OCI-LY7 (cell line): ENCODE data around the gene CPOX. TPM values are rescaled to one million over a fixed set of nuclear protein-coding genes. Genes with fewer than 3 reads are reported as not detected.

Experiments
- BruUV-seq: library from RNA; stranded (reverse); fragments of 400-500 nt; replicated peaks from 2 replicates; lab custom pipeline; 2021; lab: Mats Ljungman, UMichigan
- CTCF ChIA-PET: fragments of 300-600 bp; sonication (Branson Sonifier 250); formaldehyde crosslinking; loops from one replicate; lab custom pipeline; 2022; ENCODE audit warnings: antibody characterized with exemption; ENCODE audit not compliant: unreplicated experiment; lab: Charles Lee
- POLR2A ChIA-PET: fragments of 300-600 bp; sonication (Branson Sonifier 250); formaldehyde crosslinking; loops from one replicate; lab custom pipeline; 2022; ENCODE audit warnings: antibody characterized with exemption; lab: Charles Lee
- DNase-seq: peaks from one replicate; pipeline ENCODE4 v3.0.0-alpha.2; 2015; ENCODE audit warnings: low spot score
- H2AFZ ChIP-seq: fragments of 200-600 bp; sonication (generic), shearing (Covaris generic); 2 replicates; pipeline ENCODE4 v1.6.1; 2014; ENCODE audit warnings: mild to moderate bottlenecking, antibody characterized with exemption, low read length, moderate library complexity
- H3K27ac ChIP-seq: fragments of 200-600 bp; sonication (generic); 2 replicates; pipeline ENCODE4 v1.5.1; 2014; ENCODE audit warnings: mixed run types, low read depth, mild to moderate bottlenecking, moderate library complexity, low read length, inconsistent platforms; ENCODE audit not compliant: poor library complexity, severe bottlenecking
- H3K36me3 ChIP-seq: fragments of 200-600 bp; sonication (generic); 2 replicates; pipeline ENCODE4 v1.6.1; 2014; ENCODE audit warnings: mild to moderate bottlenecking, antibody characterized with exemption, low read length, moderate library complexity, mixed read lengths; ENCODE audit not compliant: insufficient read depth
- H3K4me1 ChIP-seq: fragments of 200-600 bp; sonication (generic); 2 replicates; pipeline ENCODE4 v1.5.1; 2014; ENCODE audit warnings: mild to moderate bottlenecking, low read length; ENCODE audit not compliant: insufficient read depth, poor library complexity, severe bottlenecking
- H3K4me2 ChIP-seq: fragments of 200-600 bp; sonication (generic); 2 replicates; pipeline ENCODE4 v1.6.1; 2014; ENCODE audit warnings: mild to moderate bottlenecking, low read length
- H3K4me3 ChIP-seq: fragments of 200-600 bp; sonication (generic); 2 replicates; pipeline ENCODE4 v1.5.1; 2014; ENCODE audit warnings: mild to moderate bottlenecking, low read depth, low read length; ENCODE audit not compliant: poor library complexity, severe bottlenecking
- H3K79me2 ChIP-seq: fragments of 200-600 bp; sonication (generic); 2 replicates; pipeline ENCODE4 v1.6.1; 2016; ENCODE audit warnings: low read depth, mild to moderate bottlenecking, low read length, moderate library complexity, mixed read lengths; ENCODE audit not compliant: insufficient read depth
- H3K9me2 ChIP-seq: fragments of 200-600 bp; sonication (generic); 2 replicates; pipeline ENCODE4 v1.6.1; 2016; ENCODE audit warnings: mild to moderate bottlenecking, low read length, mixed read lengths; ENCODE audit not compliant: insufficient read depth
- H3K9me3 ChIP-seq: fragments of 200-600 bp; sonication (generic); 2 replicates; pipeline ENCODE4 v1.6.1; 2014; ENCODE audit warnings: mild to moderate bottlenecking, mixed run types, low read length, mixed read lengths
- H4K20me1 ChIP-seq: fragments of 200-600 bp; sonication (generic); 2 replicates; pipeline ENCODE4 v1.6.1; 2014; ENCODE audit warnings: mild to moderate bottlenecking, antibody characterized with exemption, low read length, moderate library complexity, mixed read lengths; ENCODE audit not compliant: insufficient read depth
- EZH2phosphoT487 ChIP-seq: fragments of 200-600 bp; sonication (generic); IDR thresholded peaks from 2 replicates; pipeline ENCODE4 v1.6.1; 2018; ENCODE audit warnings: low read depth, borderline replicate concordance, mild to moderate bottlenecking, mixed run types, antibody characterized with exemption, low read length, moderate library complexity, mixed read lengths
- intact Hi-C: fragments of 100-400 bp; cut with micrococcal nuclease; formaldehyde crosslinking; loops from one replicate; pipeline ENCODE4 v1.10.0; 2022; ENCODE audit not compliant: unreplicated experiment
- total RNA-seq, 2 experiments: library from RNA; depleted of rRNA in 1 of 2; stranded (reverse); fragments of >200 nt in 1 of 2; shearing (Covaris generic) in 1 of 2; gene quantifications; 2 replicates each; pipeline ENCODE4 v1.2.3, GENCODE V29; 2014 to 2022
- TF ChIP-seq, protein P1 (sequence below): fragments of 200-600 bp; sonication (generic); conservative IDR thresholded peaks from 2 replicates; pipeline ENCODE4 v1.5.1; 2014; ENCODE audit warnings: mild to moderate bottlenecking, antibody characterized with exemption, low read length, moderate library complexity, mixed read lengths

Gene CPOX
- total RNA-seq, 2 experiments from 2014 or later: 10.1 to 14.7 TPM

DNA sequence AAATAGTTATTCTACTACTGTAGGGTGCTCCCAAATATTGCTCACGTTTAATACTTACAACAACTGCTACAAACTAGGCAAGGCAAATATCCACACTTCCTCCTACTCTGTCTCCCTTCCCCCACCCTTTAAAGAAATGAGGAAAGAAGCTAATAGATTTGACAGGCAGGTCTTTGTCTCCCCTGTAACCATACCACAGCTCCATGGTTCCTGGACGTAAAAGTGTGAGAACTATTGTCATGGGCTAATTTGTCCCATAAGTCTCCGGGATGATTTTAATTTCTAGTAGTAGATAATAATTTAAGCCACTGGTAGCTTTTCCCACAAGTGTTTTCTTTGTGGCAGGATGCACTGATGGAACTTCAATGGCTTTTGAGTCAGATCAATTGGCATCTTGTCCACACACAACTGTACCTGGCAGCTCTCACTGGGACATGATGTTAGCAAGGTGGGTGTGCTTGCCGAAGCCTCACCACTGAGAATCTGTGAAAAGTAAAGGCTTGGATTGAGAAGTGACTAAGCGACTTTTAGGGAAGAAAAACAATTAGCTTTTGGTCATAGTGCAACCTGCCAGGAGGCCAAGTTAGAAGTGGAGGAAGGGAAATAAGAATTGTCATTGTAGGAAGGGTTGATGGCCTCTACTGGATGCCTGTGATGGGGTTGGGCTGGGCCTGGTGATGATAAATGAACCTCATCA, 1.4 kb upstream of the CPOX start:
- Histone ChIP-seq H3K4me3 (no peak overlapping the region), H4K20me1 (no peaks in the 10 kb centered on the region), H3K9me2 (no peaks in the 10 kb centered on the region), H3K9me3 (no peaks in the 10 kb centered on the region), H3K27ac (no peak overlapping the region), H3K4me2 (no peak overlapping the region), H2AFZ (no peak overlapping the region), H3K36me3 (no peaks in the 10 kb centered on the region), H3K79me2 (no peaks in the 10 kb centered on the region), H3K4me1 (peaks cover 10% of the 10 kb centered on the region)
- no peak for TF ChIP-seq EZH2phosphoT487
- TF ChIP-seq, protein P1, sequence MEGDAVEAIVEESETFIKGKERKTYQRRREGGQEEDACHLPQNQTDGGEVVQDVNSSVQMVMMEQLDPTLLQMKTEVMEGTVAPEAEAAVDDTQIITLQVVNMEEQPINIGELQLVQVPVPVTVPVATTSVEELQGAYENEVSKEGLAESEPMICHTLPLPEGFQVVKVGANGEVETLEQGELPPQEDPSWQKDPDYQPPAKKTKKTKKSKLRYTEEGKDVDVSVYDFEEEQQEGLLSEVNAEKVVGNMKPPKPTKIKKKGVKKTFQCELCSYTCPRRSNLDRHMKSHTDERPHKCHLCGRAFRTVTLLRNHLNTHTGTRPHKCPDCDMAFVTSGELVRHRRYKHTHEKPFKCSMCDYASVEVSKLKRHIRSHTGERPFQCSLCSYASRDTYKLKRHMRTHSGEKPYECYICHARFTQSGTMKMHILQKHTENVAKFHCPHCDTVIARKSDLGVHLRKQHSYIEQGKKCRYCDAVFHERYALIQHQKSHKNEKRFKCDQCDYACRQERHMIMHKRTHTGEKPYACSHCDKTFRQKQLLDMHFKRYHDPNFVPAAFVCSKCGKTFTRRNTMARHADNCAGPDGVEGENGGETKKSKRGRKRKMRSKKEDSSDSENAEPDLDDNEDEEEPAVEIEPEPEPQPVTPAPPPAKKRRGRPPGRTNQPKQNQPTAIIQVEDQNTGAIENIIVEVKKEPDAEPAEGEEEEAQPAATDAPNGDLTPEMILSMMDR: no peak
- DNase-seq: no peak
- BruUV-seq: no TSS peak
- ChIA-PET CTCF (no interaction called here), POLR2A (interaction anchor here (0.7 to 1.3 kb wide), 2 partner anchors 29 to 216 kb away, joined by 3 to 5 read pairs; no protein-coding TSS in a partner anchor)
- intact Hi-C loops: loop anchor here (10.0 kb wide), 1 partner anchor 310 kb away; the partner anchor contains the start of gene DCBLD2

DNA sequence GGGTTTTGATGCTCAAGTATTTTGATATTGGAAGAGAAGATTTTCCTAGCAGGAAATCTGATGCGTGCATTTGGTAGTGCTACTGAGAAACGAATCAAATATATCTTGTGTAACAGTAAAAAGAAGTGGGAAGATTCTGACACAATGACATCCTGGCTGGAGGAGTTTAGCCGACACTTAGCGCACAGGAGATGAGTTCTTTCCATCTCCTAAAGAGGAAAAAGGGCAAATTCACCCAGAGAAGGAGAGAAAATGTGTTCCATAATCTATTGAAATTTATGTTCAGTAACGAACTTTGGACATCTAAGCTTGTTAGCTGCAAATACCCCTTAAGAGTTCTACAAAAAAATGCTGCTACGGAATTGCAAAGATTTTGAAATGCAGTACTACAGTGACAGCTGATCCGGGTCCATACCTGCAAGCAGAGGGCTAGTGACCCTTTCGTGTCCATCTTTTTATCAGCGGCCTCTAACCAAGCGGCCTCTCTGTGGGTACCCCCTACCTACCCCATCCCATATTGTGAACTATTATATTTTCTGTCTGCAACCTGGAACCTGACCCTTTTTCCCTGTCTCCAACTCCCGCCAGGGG, 971 bp downstream of the CPOX start:
- no peaks in the 10 kb centered on the region for H4K20me1 ChIP-seq
- intact Hi-C loops: loop anchor here (10.0 kb wide), 1 partner anchor 312 kb away; the partner anchor contains the start of gene DCBLD2
- BruUV-seq: no TSS peak
- no peak for DNase-seq
- H3K9me3 ChIP-seq: no peaks in the 10 kb centered on the region
- no peaks in the 10 kb centered on the region for H3K36me3 ChIP-seq
- no peaks in the 10 kb centered on the region for H3K9me2 ChIP-seq
- no peak overlapping the region for H3K27ac ChIP-seq
- peak overlapping the region; percentile 74; the same call in 1 of the 2 replicates for H2AFZ ChIP-seq
- TF ChIP-seq, protein P1: no peak
- no peak for TF ChIP-seq EZH2phosphoT487
- no peaks in the 10 kb centered on the region for H3K79me2 ChIP-seq
- ChIA-PET POLR2A (interaction anchor here (1.3 to 2.0 kb wide), 2 partner anchors 11 to 20 kb away, joined by 4 to 9 read pairs; no protein-coding TSS in a partner anchor), CTCF (interaction anchor here (1.0 kb wide), 1 partner anchor 10 kb away, joined by 3 read pairs; no protein-coding TSS in a partner anchor)
- peak overlapping the region; percentile 76 for H3K4me3 ChIP-seq
- peak overlapping the region; percentile 69 for H3K4me2 ChIP-seq
- H3K4me1 ChIP-seq: peaks cover 10% of the 10 kb centered on the region
